GM12891 (cell line): Measurements from ENCODE around the gene RXFP1.
"Not testable (repeated sequence)": the region's sequence is repeated elsewhere in the genome, so short reads cannot be mapped to it uniquely, and the experiment has no call there.

Experiments
- DNase-seq: peaks from one replicate; pipeline ENCODE4 v3.0.0; 2011; ENCODE audit warnings: low spot score; ENCODE audit not compliant: insufficient read length
- FAIRE-seq: peaks from 2 replicates; lab custom pipeline; 2011; peaks lifted over from hg19 to GRCh38; lab: Jason Lieb, UNC
- PAX5 ChIP-seq: IDR thresholded peaks from 2 replicates; pipeline ENCODE4 v1.6.1; 2011; ENCODE audit warnings: low read length, moderate library complexity, mild to moderate bottlenecking; ENCODE audit not compliant: insufficient read depth, severe bottlenecking
- POLR2A ChIP-seq: IDR thresholded peaks from 2 replicates; pipeline ENCODE4 v1.6.1; 2011; ENCODE audit warnings: low read depth, low read length, control low read depth
- POLR2AphosphoS5 ChIP-seq: IDR thresholded peaks from 2 replicates; pipeline ENCODE4 v1.6.1; 2011; ENCODE audit warnings: low read depth, low read length, control low read depth
- POU2F2 ChIP-seq: IDR thresholded peaks from 2 replicates; pipeline ENCODE4 v1.6.1; 2011; ENCODE audit warnings: low read depth, mild to moderate bottlenecking, control low read depth, low read length, moderate library complexity
- SPI1 ChIP-seq: IDR thresholded peaks from 2 replicates; pipeline ENCODE4 v1.6.1; 2011; ENCODE audit warnings: low read depth, low read length, control low read depth
- TAF1 ChIP-seq: IDR thresholded peaks from 2 replicates; pipeline ENCODE4 v1.6.1; 2011; ENCODE audit warnings: low read depth, low read length, control low read depth

The RXFP1 gene

GRCh38 chr4:158636619-158637018 is 114.9 kb downstream of the RXFP1 start:
- TF ChIP-seq TAF1 (no peak), POLR2A (no peak), POLR2AphosphoS5 (no peak), POU2F2 (no peak), PAX5 (no peak)
- DNase-seq = no peak
- FAIRE-seq = no peak

DNA sequence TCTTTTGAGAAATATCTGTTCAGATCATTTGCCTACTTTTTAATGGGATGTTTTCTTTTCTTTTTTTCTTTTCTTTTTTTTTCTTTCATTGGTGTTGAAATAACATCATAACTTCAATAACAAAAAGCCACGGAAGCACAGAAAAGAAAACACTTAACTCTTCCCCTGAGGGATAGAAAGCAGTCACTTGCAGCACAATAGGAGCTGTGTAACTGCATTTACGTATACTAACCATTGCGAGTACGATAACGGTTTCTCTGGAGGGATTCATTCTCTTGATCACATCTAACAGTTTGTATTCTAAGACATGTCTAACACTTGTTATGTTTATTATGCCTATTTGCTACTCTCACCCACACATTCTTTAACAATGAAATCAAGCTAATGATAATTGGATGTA is 122.7 kb downstream of the RXFP1 start:
- FAIRE-seq (no peak), DNase-seq (no peak)
- TF ChIP-seq SPI1 (no peak), TAF1 (no peak), POLR2A (no peak), POLR2AphosphoS5 (no peak), PAX5 (no peak), POU2F2 (no peak)

- FAIRE-seq (no peak), DNase-seq (no peak)
- TF ChIP-seq SPI1 (no peak), POU2F2 (no peak), POLR2AphosphoS5 (no peak), POLR2A (no peak), TAF1 (no peak), PAX5 (no peak)
These were observed 123.1 kb downstream of the RXFP1 start for GRCh38 chr4:158644760-158645159.

DNA sequence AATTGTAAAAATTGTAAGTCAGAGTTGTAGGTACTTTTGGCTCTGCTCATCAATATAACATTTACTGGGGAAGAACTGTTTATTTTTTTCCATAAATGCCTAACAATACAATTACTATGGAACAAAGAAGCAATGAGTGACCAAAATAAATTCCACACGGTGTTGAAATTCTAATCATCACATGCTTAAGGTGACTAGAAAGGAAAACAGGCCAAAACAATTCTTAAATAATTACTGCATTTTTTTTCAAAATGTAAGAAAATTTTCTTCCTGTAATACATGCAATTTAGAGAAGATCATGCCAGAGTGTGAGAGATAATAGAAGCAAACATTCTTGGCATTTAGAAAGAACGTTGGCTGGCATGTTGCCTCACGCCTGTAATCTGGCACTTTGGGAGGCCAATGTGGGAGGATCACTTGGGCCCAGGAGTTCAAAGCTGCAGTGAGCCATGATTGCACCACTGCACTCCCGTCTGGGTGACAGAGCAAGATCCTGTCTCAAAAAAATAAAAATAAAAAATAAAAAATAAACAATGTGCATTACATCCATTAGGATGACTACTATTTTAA is 127.5 kb downstream of the RXFP1 start:
- DNase-seq (no peak), FAIRE-seq (no peak)
- no peak for TF ChIP-seq POLR2AphosphoS5
- no peak for TF ChIP-seq POLR2A
- TF ChIP-seq POU2F2 = no peak
- TF ChIP-seq TAF1 = no peak
- TF ChIP-seq PAX5 = no peak
- no peak for TF ChIP-seq SPI1

- no peak for FAIRE-seq
- TF ChIP-seq PAX5 (no peak), TAF1 (no peak), POLR2AphosphoS5 (no peak), POU2F2 (no peak), SPI1 (no peak), POLR2A (no peak)
- no peak for DNase-seq
These were observed 131.2 kb downstream of the RXFP1 start for GRCh38 chr4:158652920-158653319.

GRCh38 chr4:158656439-158656838 is 134.8 kb downstream of the RXFP1 start:
- FAIRE-seq = no peak
- DNase-seq = no peak
- TF ChIP-seq POLR2AphosphoS5 (no peak), POLR2A (no peak)

DNA sequence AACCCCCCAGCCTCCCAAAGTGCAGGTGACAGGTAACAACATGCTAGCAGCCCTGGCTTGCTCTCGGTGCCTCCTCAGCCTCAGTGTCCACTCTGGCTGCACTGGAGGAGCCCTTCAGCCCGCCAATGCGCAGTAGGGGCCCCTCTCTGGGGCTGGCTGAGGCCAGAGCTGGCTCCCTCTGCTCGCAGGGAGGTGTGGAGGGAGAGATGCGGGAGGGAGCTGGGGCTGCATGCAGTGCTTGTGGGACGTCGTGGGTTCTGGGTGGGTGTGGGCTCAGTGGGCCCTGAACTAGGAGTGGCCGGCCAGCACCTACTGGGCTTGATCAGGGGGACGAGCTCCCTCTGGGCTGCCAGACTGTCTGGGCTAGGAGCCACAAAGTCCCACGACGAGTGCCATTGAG is 135.6 kb downstream of the RXFP1 start:
- FAIRE-seq (no peak), DNase-seq (no peak)
- TF ChIP-seq POLR2A = no peak
- TF ChIP-seq SPI1 = no peak
- TF ChIP-seq TAF1 = no peak
- no peak for TF ChIP-seq PAX5
- no peak for TF ChIP-seq POLR2AphosphoS5
- no peak for TF ChIP-seq POU2F2

GRCh38 chr4:158663255-158663654 is 141.6 kb downstream of the RXFP1 start:
- not testable (repeated sequence) for FAIRE-seq, DNase-seq

- FAIRE-seq, DNase-seq: not testable (repeated sequence)
These were observed 142.3 kb downstream of the RXFP1 start for GRCh38 chr4:158663707-158664625.

GRCh38 chr4:158664806-158665205 is 143.1 kb downstream of the RXFP1 start:
- no peak for DNase-seq
- TF ChIP-seq POLR2AphosphoS5 (no peak), PAX5 (no peak), POU2F2 (no peak)
- FAIRE-seq = no peak
